ENCODE data around the gene DMRTB1. TPM values are rescaled to one million over a fixed set of nuclear protein-coding genes. Genes with fewer than 3 reads are reported as not detected.

The DMRTB1 gene
- polyA plus RNA-seq, 1 donor from 2014 or later, result not detected

DNA sequence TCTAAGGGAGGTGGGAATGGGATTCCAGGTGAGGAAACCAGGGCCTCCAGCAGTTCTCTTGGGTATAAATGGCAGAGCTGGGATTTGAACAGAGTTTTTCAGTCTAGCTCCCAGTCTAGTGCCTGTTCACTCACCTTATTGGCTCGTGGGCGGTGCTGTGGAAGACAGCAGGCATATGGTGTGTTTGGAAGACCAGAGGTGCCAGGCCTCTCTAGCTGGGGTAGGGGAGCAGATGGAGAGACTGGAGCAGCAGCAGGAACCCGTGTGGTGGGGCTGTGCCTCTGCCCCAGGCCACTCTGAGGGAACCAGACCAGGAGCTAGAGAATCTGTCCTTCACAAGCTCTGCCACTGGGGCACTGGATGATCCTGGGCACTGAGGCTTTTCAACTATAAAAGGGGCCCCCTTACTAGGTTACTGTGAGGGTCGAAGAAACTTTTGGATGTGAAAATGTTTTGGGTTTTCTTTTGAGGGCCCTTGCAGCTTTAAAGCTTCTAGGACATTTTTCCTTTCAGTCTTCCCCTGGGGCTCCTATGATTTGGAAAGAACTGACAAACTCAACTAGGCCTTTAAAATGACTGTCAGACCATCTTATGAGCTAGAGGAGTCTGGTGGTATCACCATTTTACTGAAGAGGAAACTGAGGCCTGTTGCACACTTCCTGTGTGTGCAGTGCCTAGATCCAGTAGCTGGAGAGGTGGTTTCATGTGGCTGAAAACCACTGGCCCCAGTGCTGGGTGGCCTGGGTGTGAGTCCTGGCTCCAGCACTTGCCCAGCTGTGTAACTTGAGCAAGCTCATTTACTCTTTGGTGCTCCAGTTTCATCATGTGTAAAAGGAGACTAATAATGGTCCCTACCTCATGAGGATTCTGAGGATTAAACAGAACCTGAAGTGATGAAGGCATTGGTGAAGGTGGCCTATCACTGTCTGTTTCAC, 6.1 kb downstream of the DMRTB1 start:
- Histone ChIP-seq H3K27me3 (ENCODE audit: insufficient read depth, low read depth, low read length) (no peaks in the 10 kb centered on the region), H3K4me2 (ENCODE audit: low read length) (no peak overlapping the region), H3K36me3 (ENCODE audit: insufficient read depth, low read length) (no peaks in the 10 kb centered on the region), H3F3A (ENCODE audit: insufficient read depth, low read length, poor library complexity, severe bottlenecking) (no peaks in the 10 kb centered on the region), H3K9me2 (ENCODE audit: insufficient read depth, low read length) (no peaks in the 10 kb centered on the region), H3K27ac (ENCODE audit: low read length) (no peak overlapping the region), H3K4me3 (ENCODE audit: low read length) (no peak overlapping the region), H2AFZ (ENCODE audit: low read depth, low read length) (no peak overlapping the region), H3K9me3 (ENCODE audit: low read length) (no peaks in the 10 kb centered on the region), H3K79me2 (replicated peaks; ENCODE audit: insufficient read depth, low read length) (no peaks in the 10 kb centered on the region), H4K20me1 (ENCODE audit: insufficient read depth) (no peaks in the 10 kb centered on the region), H3K9ac (ENCODE audit: low read length) (no peak overlapping the region)
- TF ChIP-seq MXI1 (conservative IDR thresholded peaks at IDR 0.05; ENCODE audit: poor library complexity, severe bottlenecking) (no peak), EP300 (conservative IDR thresholded peaks at IDR 0.05; ENCODE audit: poor library complexity, severe bottlenecking) (no peak), SMC3 (conservative IDR thresholded peaks at IDR 0.05; ENCODE audit: poor library complexity) (no peak), TAF1 (IDR thresholded peaks at IDR 0.05; ENCODE audit: low read depth) (no peak), CTCF (IDR thresholded peaks at IDR 0.05; ENCODE audit: poor library complexity, severe bottlenecking) (no peak), EZH2 (IDR thresholded peaks at IDR 0.05; ENCODE audit: borderline replicate concordance, insufficient read depth, low read length, poor library complexity, severe bottlenecking) (no peak), POLR2AphosphoS5 (IDR thresholded peaks at IDR 0.05) (no peak), RAD21 (conservative IDR thresholded peaks at IDR 0.05) (no peak)
- TF ChIP-seq, protein P1, sequence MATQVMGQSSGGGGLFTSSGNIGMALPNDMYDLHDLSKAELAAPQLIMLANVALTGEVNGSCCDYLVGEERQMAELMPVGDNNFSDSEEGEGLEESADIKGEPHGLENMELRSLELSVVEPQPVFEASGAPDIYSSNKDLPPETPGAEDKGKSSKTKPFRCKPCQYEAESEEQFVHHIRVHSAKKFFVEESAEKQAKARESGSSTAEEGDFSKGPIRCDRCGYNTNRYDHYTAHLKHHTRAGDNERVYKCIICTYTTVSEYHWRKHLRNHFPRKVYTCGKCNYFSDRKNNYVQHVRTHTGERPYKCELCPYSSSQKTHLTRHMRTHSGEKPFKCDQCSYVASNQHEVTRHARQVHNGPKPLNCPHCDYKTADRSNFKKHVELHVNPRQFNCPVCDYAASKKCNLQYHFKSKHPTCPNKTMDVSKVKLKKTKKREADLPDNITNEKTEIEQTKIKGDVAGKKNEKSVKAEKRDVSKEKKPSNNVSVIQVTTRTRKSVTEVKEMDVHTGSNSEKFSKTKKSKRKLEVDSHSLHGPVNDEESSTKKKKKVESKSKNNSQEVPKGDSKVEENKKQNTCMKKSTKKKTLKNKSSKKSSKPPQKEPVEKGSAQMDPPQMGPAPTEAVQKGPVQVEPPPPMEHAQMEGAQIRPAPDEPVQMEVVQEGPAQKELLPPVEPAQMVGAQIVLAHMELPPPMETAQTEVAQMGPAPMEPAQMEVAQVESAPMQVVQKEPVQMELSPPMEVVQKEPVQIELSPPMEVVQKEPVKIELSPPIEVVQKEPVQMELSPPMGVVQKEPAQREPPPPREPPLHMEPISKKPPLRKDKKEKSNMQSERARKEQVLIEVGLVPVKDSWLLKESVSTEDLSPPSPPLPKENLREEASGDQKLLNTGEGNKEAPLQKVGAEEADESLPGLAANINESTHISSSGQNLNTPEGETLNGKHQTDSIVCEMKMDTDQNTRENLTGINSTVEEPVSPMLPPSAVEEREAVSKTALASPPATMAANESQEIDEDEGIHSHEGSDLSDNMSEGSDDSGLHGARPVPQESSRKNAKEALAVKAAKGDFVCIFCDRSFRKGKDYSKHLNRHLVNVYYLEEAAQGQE (IDR thresholded peaks at IDR 0.05; ENCODE audit: borderline replicate concordance), result no peak

- Histone ChIP-seq H3K4me3 (ENCODE audit: low read length) (no peak overlapping the region), H3K9me3 (ENCODE audit: low read length) (no peaks in the 10 kb centered on the region), H3K9ac (ENCODE audit: low read length) (no peak overlapping the region), H3K36me3 (ENCODE audit: insufficient read depth, low read length) (no peaks in the 10 kb centered on the region), H3K9me2 (ENCODE audit: insufficient read depth, low read length) (no peaks in the 10 kb centered on the region), H2AFZ (ENCODE audit: low read depth, low read length) (no peak overlapping the region), H3K27me3 (ENCODE audit: insufficient read depth, low read depth, low read length) (no peaks in the 10 kb centered on the region), H3F3A (ENCODE audit: insufficient read depth, low read length, poor library complexity, severe bottlenecking) (no peaks in the 10 kb centered on the region), H4K20me1 (ENCODE audit: insufficient read depth) (no peaks in the 10 kb centered on the region), H3K27ac (ENCODE audit: low read length) (no peak overlapping the region), H3K79me2 (replicated peaks; ENCODE audit: insufficient read depth, low read length) (no peaks in the 10 kb centered on the region), H3K4me2 (ENCODE audit: low read length) (no peak overlapping the region)
- TF ChIP-seq TAF1 (IDR thresholded peaks at IDR 0.05; ENCODE audit: low read depth) (no peak), EZH2 (IDR thresholded peaks at IDR 0.05; ENCODE audit: borderline replicate concordance, insufficient read depth, low read length, poor library complexity, severe bottlenecking) (no peak), SMC3 (conservative IDR thresholded peaks at IDR 0.05; ENCODE audit: poor library complexity) (no peak)
Measured at GRCh38 chr1:53467391-53467790, 8.2 kb downstream of the DMRTB1 start.
